GM12878 (cell line): ENCODE measurements around the gene NOD1. TPM values are rescaled to one million over a fixed set of nuclear protein-coding genes. Genes with fewer than 3 reads are reported as not detected.

Experiments
- ATAC-seq: fragments of 200-7000 bp; cut with Tn5 transposase; 3 replicates; pipeline ENCODE4 v1.9.1; 2020; ENCODE audit warnings: mild to moderate bottlenecking, moderate library complexity
- BruUV-seq: library from RNA; stranded (reverse); fragments of 400-500 nt; replicated peaks from 2 replicates; lab custom pipeline; 2021; lab: Mats Ljungman, UMichigan
- CTCF ChIA-PET: fragments of 300-600 bp; sonication (Branson Sonifier 250); formaldehyde crosslinking; extraction: SDS; loops from one replicate; lab custom pipeline; 2021; ENCODE audit warnings: inconsistent platforms; lab: Yijun Ruan, JAX
- POLR2A ChIA-PET: fragments of 350-600 bp; formaldehyde crosslinking; extraction: SDS; loops from one replicate; lab custom pipeline; 2021; ENCODE audit warnings: inconsistent platforms; lab: Charles Lee
- RAD21 ChIA-PET: fragments of 300-600 bp; sonication (Branson Sonifier 250); formaldehyde crosslinking; loops from one replicate; lab custom pipeline; 2023; ENCODE audit warnings: antibody characterized with exemption; ENCODE audit not compliant: unreplicated experiment; lab: Charles Lee
- SMC1A ChIA-PET: fragments of 300-600 bp; sonication (Branson Sonifier 250); formaldehyde crosslinking; loops from one replicate; lab custom pipeline; 2023; ENCODE audit not compliant: unreplicated experiment, uncharacterized antibody; lab: Charles Lee
- DNase-seq: peaks from one replicate; pipeline ENCODE4 v3.0.0-alpha.2; 2011; ENCODE audit warnings: low read depth, low spot score
- FAIRE-seq: peaks from 3 replicates; lab custom pipeline; 2011; peaks lifted over from hg19 to GRCh38; lab: Jason Lieb, UNC
- H2AFZ ChIP-seq: 2 replicates; pipeline ENCODE4 v1.6.0; 2011; ENCODE audit warnings: low read depth, low read length, control low read depth; ENCODE audit not compliant: control insufficient read depth
- H3K27ac ChIP-seq: 2 replicates; pipeline ENCODE4 v1.5.1; 2011; ENCODE audit warnings: control low read depth; ENCODE audit not compliant: control insufficient read depth, insufficient read depth
- H3K27me3 ChIP-seq, 2 experiments: replicated peaks in 1 of 2; 2 replicates each; pipeline versions ENCODE4 v1.6.0 to v1.6.1; 2011; ENCODE audit warnings: low read length in 1 of 2; ENCODE audit not compliant: control insufficient read depth in 2 of 2, insufficient read depth in 2 of 2
- H3K36me3 ChIP-seq, 2 experiments: 2 replicates each; pipeline ENCODE4 v1.5.1; 2011; ENCODE audit warnings: low read length in 1 of 2; ENCODE audit not compliant: control insufficient read depth in 2 of 2, insufficient read depth in 2 of 2
- H3K4me1 ChIP-seq: 2 replicates; pipeline ENCODE4 v1.6.1; 2011; ENCODE audit warnings: mild to moderate bottlenecking, low read length, moderate library complexity, mixed read lengths; ENCODE audit not compliant: control insufficient read depth, insufficient read depth
- H3K4me2 ChIP-seq: 2 replicates; pipeline ENCODE4 v1.6.0; 2011; ENCODE audit warnings: control low read depth; ENCODE audit not compliant: control insufficient read depth, insufficient read depth
- H3K4me3 ChIP-seq: fragments of 200-600 bp; sonication (generic); 2 replicates; pipeline ENCODE4 v1.5.1; 2016
- H3K79me2 ChIP-seq: 2 replicates; pipeline ENCODE4 v1.6.0; 2011; ENCODE audit warnings: low read length; ENCODE audit not compliant: control insufficient read depth, insufficient read depth
- H3K9ac ChIP-seq: 2 replicates; pipeline ENCODE4 v1.8.0; 2011; ENCODE audit warnings: low read length, control low read depth, mixed read lengths; ENCODE audit not compliant: control insufficient read depth, insufficient read depth
- H3K9me3 ChIP-seq: replicated peaks from 3 replicates; pipeline ENCODE4 v1.5.1; 2011; ENCODE audit warnings: mild to moderate bottlenecking, low read length; ENCODE audit not compliant: control insufficient read depth, insufficient read depth
- H4K20me1 ChIP-seq: 2 replicates; pipeline ENCODE4 v1.6.0; 2011; ENCODE audit not compliant: control insufficient read depth, insufficient read depth
- ASH2L ChIP-seq: fragments of 300-600, 200-600 bp; sonication (generic); IDR thresholded peaks from 2 replicates; pipeline ENCODE4 v1.6.1; 2017; ENCODE audit warnings: low read depth, mild to moderate bottlenecking, borderline replicate concordance
- BCL3 ChIP-seq: IDR thresholded peaks from 2 replicates; pipeline ENCODE4 v1.6.1; 2011; ENCODE audit warnings: borderline replicate concordance, low read depth, mild to moderate bottlenecking, moderate library complexity, low read length; ENCODE audit not compliant: insufficient read depth, poor library complexity, severe bottlenecking
- BHLHE40 ChIP-seq, 2 experiments: fragments of 450-650 bp in 1 of 2; IDR thresholded peaks; 2 replicates each; pipeline ENCODE4 v1.6.1; 2011 to 2017; ENCODE audit warnings: low read depth in 2 of 2, borderline replicate concordance in 1 of 2, improper control_type of control experiment in 1 of 2, low read length in 1 of 2, mild to moderate bottlenecking in 1 of 2
- CBX3 ChIP-seq: fragments of 200-600 bp; sonication (generic); IDR thresholded peaks from 2 replicates; pipeline ENCODE4 v1.6.1; 2016; ENCODE audit warnings: low read depth, borderline replicate concordance
- EED ChIP-seq: sonication (generic); IDR thresholded peaks from 2 replicates; pipeline ENCODE4 v1.6.1; 2016; ENCODE audit warnings: antibody characterized with exemption, low read depth
- FOS ChIP-seq: IDR thresholded peaks from 3 replicates; pipeline ENCODE4 v1.6.1; 2011; ENCODE audit warnings: borderline replicate concordance; ENCODE audit not compliant: insufficient read length; ENCODE audit errors: extremely low read depth
- LARP7 ChIP-seq: fragments of 450-650 bp; IDR thresholded peaks from 2 replicates; pipeline ENCODE4 v1.6.1; 2017; ENCODE audit warnings: mild to moderate bottlenecking
- NR2C1 ChIP-seq: fragments of 450-650 bp; IDR thresholded peaks from 2 replicates; pipeline ENCODE4 v1.6.1; 2017; ENCODE audit warnings: antibody characterized with exemption, mild to moderate bottlenecking, moderate library complexity
- PAX5 ChIP-seq: IDR thresholded peaks from 2 replicates; pipeline ENCODE4 v1.6.1; 2011; ENCODE audit warnings: low read depth, low read length, borderline replicate concordance
- SREBF2 ChIP-seq: IDR thresholded peaks from 2 replicates; pipeline ENCODE4 v1.6.1; 2012; ENCODE audit warnings: mild to moderate bottlenecking, low read length
- TAF1 ChIP-seq: IDR thresholded peaks from 2 replicates; pipeline ENCODE4 v1.6.1; 2011; ENCODE audit warnings: mild to moderate bottlenecking, low read depth, low read length, borderline replicate concordance
- WGBS: methylation state at CpG from one replicate; pipeline ENCODE4 v1.1.6; 2016; ENCODE audit warnings: low lambda C conversion rate; ENCODE audit not compliant: insufficient replicate concordance, insufficient coverage; ENCODE audit errors: missing lambda C conversion rate; 5-methylcytosine and 5-hydroxymethylcytosine counted together
- in situ Hi-C: fragments of 300-500 bp; cut with MboI; formaldehyde crosslinking; loops from 9 replicates; pipeline ENCODE4 v1.14.3; 2018; ENCODE audit warnings: mixed read lengths
- intact Hi-C: fragments of 100-400 bp; cut with micrococcal nuclease; formaldehyde crosslinking; loops from one replicate; pipeline ENCODE4 v1.14.2; 2022; ENCODE audit not compliant: unreplicated experiment
- polyA plus RNA-seq, 11 experiments: library from polyadenylated mRNA; depleted of rRNA in 4 of 11; unstranded in 6 of 11; stranded (reverse) in 5 of 11; fragments of >200 nt; fragmentation: Nextera tagmentation in 4 of 11; fragmentation: Illumina TruSeq in 1 of 11; extraction: Ambion mirVana in 4 of 11; extraction: Trizol in 1 of 11; gene quantifications; 1 replicate in 1 of 11; 2 replicates in 10 of 11; pipeline versions ENCODE4 v1.2.1 to v1.2.3, GENCODE V29; 2011 to 2016; ENCODE audit warnings: inconsistent platforms in 2 of 11, missing spikeins in 2 of 11, low read depth in 1 of 11
- total RNA-seq, 4 experiments: library from RNA; depleted of rRNA in 3 of 4; stranded (reverse); fragments of >200 nt in 3 of 4; fragmentation: Illumina TruSeq in 1 of 4; extraction: Trizol in 1 of 4; gene quantifications; 2 replicates each; pipeline versions ENCODE4 v1.2.1 to v1.2.3, GENCODE V29; 2013 to 2021
- TF ChIP-seq, protein P1 (sequence below): fragments of 450-650 bp; formaldehyde crosslinking; IDR thresholded peaks from 2 replicates; pipeline ENCODE4 v1.4.0; 2020; ENCODE audit warnings: mild to moderate bottlenecking, moderate library complexity

The NOD1 gene
- total and polyA plus RNA-seq, 10 of the 15 experiments (the other 5 are each of a cell fraction or from before 2014, with no cell fraction given), result 1.8 to 14.6 (median 8.9) TPM

DNA sequence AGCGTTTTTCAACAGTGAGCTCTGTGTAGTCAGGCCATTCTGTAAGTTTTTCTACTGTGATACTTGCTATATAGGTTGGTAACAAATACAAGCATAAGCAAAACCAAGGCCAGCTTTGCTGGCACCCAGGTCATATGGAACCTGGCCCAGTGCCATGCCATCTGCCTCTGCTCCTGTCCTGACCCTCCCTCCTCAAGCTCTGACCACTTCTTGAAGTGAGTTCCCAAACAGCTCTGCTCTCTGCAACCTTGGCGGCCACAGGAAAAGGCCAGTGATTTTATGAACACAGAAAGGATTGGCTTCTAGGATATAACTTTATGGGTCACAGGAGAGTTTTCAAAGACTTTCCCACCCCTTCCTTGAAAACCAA is 12.8 kb downstream of the NOD1 start (continued):
- TF ChIP-seq, protein P1, sequence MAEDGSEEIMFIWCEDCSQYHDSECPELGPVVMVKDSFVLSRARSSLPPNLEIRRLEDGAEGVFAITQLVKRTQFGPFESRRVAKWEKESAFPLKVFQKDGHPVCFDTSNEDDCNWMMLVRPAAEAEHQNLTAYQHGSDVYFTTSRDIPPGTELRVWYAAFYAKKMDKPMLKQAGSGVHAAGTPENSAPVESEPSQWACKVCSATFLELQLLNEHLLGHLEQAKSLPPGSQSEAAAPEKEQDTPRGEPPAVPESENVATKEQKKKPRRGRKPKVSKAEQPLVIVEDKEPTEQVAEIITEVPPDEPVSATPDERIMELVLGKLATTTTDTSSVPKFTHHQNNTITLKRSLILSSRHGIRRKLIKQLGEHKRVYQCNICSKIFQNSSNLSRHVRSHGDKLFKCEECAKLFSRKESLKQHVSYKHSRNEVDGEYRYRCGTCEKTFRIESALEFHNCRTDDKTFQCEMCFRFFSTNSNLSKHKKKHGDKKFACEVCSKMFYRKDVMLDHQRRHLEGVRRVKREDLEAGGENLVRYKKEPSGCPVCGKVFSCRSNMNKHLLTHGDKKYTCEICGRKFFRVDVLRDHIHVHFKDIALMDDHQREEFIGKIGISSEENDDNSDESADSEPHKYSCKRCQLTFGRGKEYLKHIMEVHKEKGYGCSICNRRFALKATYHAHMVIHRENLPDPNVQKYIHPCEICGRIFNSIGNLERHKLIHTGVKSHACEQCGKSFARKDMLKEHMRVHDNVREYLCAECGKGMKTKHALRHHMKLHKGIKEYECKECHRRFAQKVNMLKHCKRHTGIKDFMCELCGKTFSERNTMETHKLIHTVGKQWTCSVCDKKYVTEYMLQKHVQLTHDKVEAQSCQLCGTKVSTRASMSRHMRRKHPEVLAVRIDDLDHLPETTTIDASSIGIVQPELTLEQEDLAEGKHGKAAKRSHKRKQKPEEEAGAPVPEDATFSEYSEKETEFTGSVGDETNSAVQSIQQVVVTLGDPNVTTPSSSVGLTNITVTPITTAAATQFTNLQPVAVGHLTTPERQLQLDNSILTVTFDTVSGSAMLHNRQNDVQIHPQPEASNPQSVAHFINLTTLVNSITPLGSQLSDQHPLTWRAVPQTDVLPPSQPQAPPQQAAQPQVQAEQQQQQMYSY, result no peak
- TF ChIP-seq TAF1, result no peak
- TF ChIP-seq EED, result no peak

- Histone ChIP-seq H3K9me3 (no peaks in the 10 kb centered on the region), H3K79me2 (peaks cover 2% of the 10 kb centered on the region; the same call in 1 of the 2 replicates), H3K9ac (no peak overlapping the region), H3K4me1 (peaks cover 32% of the 10 kb centered on the region), H3K36me3 (peaks cover 0 to under 1% of the 10 kb centered on the region in 2 experiments; a peak in 1 of 4 replicates), H3K4me3 (no peak overlapping the region), H3K4me2 (no peak overlapping the region; the same call in none of the 2 replicates), H2AFZ (no peak overlapping the region), H3K27me3 (no peaks in the 10 kb centered on the region), H3K27ac (no peak overlapping the region), H4K20me1 (no peaks in the 10 kb centered on the region)
- CTCF ChIA-PET, result interaction anchor here (0.6 to 3.4 kb wide), 8 partner anchors 9 to 302 kb away, joined by 3 to 10 read pairs (median 4); partner anchors contain the start of gene NOD1
- POLR2A ChIA-PET, result interaction anchor here (0.7 to 3.0 kb wide), 2 partner anchors 11 to 13 kb away, joined by 3 to 9 read pairs; partner anchors contain the start of gene NOD1
- RAD21 ChIA-PET, result interaction anchor here (1.0 to 2.2 kb wide), 6 partner anchors 13 to 285 kb away, joined by 3 to 7 read pairs (median 4); no protein-coding TSS in a partner anchor
- no peak for FAIRE-seq
- TF ChIP-seq PAX5 (no peak), CBX3 (no peak), LARP7 (no peak), BCL3 (no peak), BHLHE40 (IDR thresholded peaks at IDR 0.05; ENCODE audit: borderline replicate concordance in 1 of 2, low read depth in 2 of 2, low read length in 1 of 2) (no peak), NR2C1 (no peak), SREBF2 (no peak), FOS (no peak), ASH2L (no peak)
- BruUV-seq, result no TSS peak
- no peak; the same call in 2 of the 3 replicates for ATAC-seq
- intact Hi-C loops (no loop called here), in situ Hi-C loops (no loop called here)
- WGBS, result 88% methylated on average over 5 of the region's 5 CpGs
- SMC1A ChIA-PET, result interaction anchor here (1.1 to 3.8 kb wide), 6 partner anchors 8 to 69 kb away, joined by 3 to 18 read pairs (median 6); partner anchors contain the start of gene NOD1
- DNase-seq, result no peak
Observed at GRCh38 chr7:30465046-30465810, 13.4 kb downstream of the NOD1 start.
